Stimulated activated naive B cell treated with anti-CD40 and anti-IgM and Interleukin-4, amounts not matched to agents 10 μg/mL and 1 μg/mL and 100 μg/mL, for 72 hours (primary cell): Measurements from ENCODE around the gene REG1A.

Experiments
- ATAC-seq, 2 donors: fragments of 150-1000 bp; cut with Tn5 transposase; replicated peaks; 2 replicates each; pipeline ENCODE4 v1.10.0; 2021; ENCODE audit warnings: moderate library complexity in 1 of 2
- DNase-seq: peaks from one replicate; pipeline ENCODE4 v3.0.0; 2021
- H3K27ac Mint-ChIP-seq: one replicate; pipeline ENCODE4 v1.8.0; 2022; ENCODE audit warnings: mild to moderate bottlenecking, mixed read lengths
- H3K27me3 Mint-ChIP-seq, 2 donors: one replicate each; pipeline ENCODE4 v1.8.0; 2022; ENCODE audit warnings: mixed read lengths in 2 of 2
- H3K36me3 Mint-ChIP-seq, 2 donors: one replicate each; pipeline ENCODE4 v1.8.0; 2022; ENCODE audit warnings: mixed read lengths in 2 of 2, mild to moderate bottlenecking in 1 of 2
- H3K4me1 Mint-ChIP-seq, 2 donors: one replicate each; pipeline ENCODE4 v1.8.0; 2022; ENCODE audit warnings: mixed read lengths in 2 of 2, mild to moderate bottlenecking in 1 of 2
- H3K4me3 Mint-ChIP-seq, 2 donors: one replicate each; pipeline ENCODE4 v1.8.0; 2022; ENCODE audit warnings: mild to moderate bottlenecking in 2 of 2, mixed read lengths in 2 of 2, moderate library complexity in 1 of 2
- H3K9me3 Mint-ChIP-seq, 2 donors: one replicate each; pipeline ENCODE4 v1.8.0; 2022; ENCODE audit warnings: mixed read lengths in 2 of 2, mild to moderate bottlenecking in 1 of 2

Gene REG1A

DNA sequence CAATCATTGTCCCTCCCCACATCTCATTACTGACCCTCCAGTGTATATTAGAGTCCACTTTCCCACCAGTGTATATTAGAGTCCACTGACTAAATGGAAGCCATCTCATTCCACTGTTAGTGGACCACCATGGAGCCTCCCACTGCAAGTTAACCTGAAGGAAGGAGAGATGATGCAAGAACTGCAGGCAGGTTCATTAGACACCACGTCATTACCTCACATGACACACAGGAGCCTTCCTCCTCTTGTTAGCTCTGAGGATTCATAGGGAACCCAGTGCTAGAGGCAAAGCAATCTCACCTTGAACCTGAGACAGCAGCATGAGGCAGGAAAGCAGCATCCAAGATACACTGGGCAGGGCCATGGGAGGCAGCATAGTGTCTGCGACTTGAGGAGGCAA lies 38.7 kb downstream of the REG1A start:
- DNase-seq (no peak), ATAC-seq (no peak)
- Mint-ChIP-seq H3K36me3 (no peaks in the 10 kb centered on the region), H3K27me3 (peaks cover 9 to 39% of the 10 kb centered on the region in 2 donors), H3K4me1 (no peaks in the 10 kb centered on the region), H3K9me3 (peaks cover 0 to 2% of the 10 kb centered on the region in 2 donors), H3K4me3 (no peak overlapping the region), H3K27ac (no peak overlapping the region)

DNA sequence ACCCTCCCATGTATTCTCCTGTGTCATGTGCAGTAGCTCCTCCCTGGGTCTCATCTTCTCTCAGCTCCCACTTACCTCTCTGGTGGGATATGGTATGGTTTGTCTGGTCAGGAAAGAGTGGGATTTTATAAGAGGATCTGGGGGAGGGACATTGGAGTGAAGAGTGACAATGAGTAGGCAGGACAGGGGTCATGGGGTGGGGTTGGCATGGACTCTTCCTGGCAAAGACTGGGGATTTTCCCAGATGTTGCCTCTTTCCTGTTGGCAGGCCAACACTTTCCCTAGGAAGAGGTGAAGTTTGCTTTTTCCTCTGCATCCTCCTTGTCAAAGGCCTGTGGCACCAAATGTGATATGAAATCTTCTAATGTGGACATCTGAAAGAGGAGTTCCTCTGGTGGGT lies 39.4 kb downstream of the REG1A start, which contains the start of gene REG3A:
TSS of gene REG3A (minus strand) at position 101 of the 400 bp plus-strand sequence. CDS start 348 bp downstream, outside the sequence.
- no peak for DNase-seq
- H3K36me3 Mint-ChIP-seq: no peaks in the 10 kb centered on the region
- peaks cover 7 to 33% of the 10 kb centered on the region in 2 donors for H3K27me3 Mint-ChIP-seq
- H3K27ac Mint-ChIP-seq: no peak within 1 kb of the TSS
- no peak for ATAC-seq
- H3K9me3 Mint-ChIP-seq: peaks cover 0 to 2% of the 10 kb centered on the region in 2 donors
- H3K4me1 Mint-ChIP-seq: no peaks in the 10 kb centered on the region
- no peak within 1 kb of the TSS for H3K4me3 Mint-ChIP-seq

- Mint-ChIP-seq H3K4me3 (no peak overlapping the region), H3K4me1 (no peaks in the 10 kb centered on the region), H3K36me3 (no peaks in the 10 kb centered on the region), H3K9me3 (peaks cover 0 to 2% of the 10 kb centered on the region in 2 donors), H3K27me3 (peaks cover 4 to 18% of the 10 kb centered on the region in 2 donors), H3K27ac (no peak overlapping the region)
- no peak for DNase-seq
- ATAC-seq: no peak
These were observed 41.8 kb downstream of the REG1A start for GRCh38 chr2:79162132-79162531.

- DNase-seq: no peak
- ATAC-seq: no peak
- no peaks in the 10 kb centered on the region for H3K36me3 Mint-ChIP-seq
- peaks cover 0 to 2% of the 10 kb centered on the region in 2 donors for H3K9me3 Mint-ChIP-seq
- H3K4me1 Mint-ChIP-seq: no peaks in the 10 kb centered on the region
- peaks cover 5 to 17% of the 10 kb centered on the region in 2 donors for H3K27me3 Mint-ChIP-seq
- no peak overlapping the region for H3K4me3 Mint-ChIP-seq
- no peak overlapping the region for H3K27ac Mint-ChIP-seq
These were observed 42.5 kb downstream of the REG1A start for GRCh38 chr2:79162801-79163200.

GRCh38 chr2:79171348-79171958 lies 51.2 kb downstream of the REG1A start:
- Mint-ChIP-seq H3K36me3 (no peaks in the 10 kb centered on the region), H3K9me3 (peaks cover 4% of the 10 kb centered on the region in 2 donors), H3K27ac (no peak overlapping the region), H3K27me3 (peaks cover 7 to 11% of the 10 kb centered on the region in 2 donors), H3K4me1 (no peaks in the 10 kb centered on the region), H3K4me3 (no peak overlapping the region)
- DNase-seq (no peak), ATAC-seq (no peak)
